ENCODE measurements around the gene OTUB1. TPM values are rescaled to one million over a fixed set of nuclear protein-coding genes. Genes with fewer than 3 reads are reported as not detected.
A peak's percentile ranks its signal among the peaks of the same experiment; 100 is the strongest.

OTUB1 gene
- total RNA-seq, 2 donors from 2014 or later: 87.7 to 95.1 TPM

GRCh38 chr11:63985812-63986155 lies 454 bp upstream of the OTUB1 start:
- Histone ChIP-seq H3K36me3 (ENCODE audit: control insufficient read depth, insufficient read depth, low read length) (peaks cover 25% of the 10 kb centered on the region), H3K9me3 (ENCODE audit: control insufficient read depth, low read length) (no peaks in the 10 kb centered on the region), H3K27ac (ENCODE audit: low read depth, low read length) (peak overlapping the region; percentile 96), H3K4me3 (ENCODE audit: low read length) (peak overlapping the region; percentile 89), H3K4me1 (ENCODE audit: control insufficient read depth, insufficient read depth, low read length) (peaks cover 3% of the 10 kb centered on the region), H3K9ac (ENCODE audit: extremely low read depth, low read length, poor library complexity, severe bottlenecking) (peak overlapping the region; percentile 79), H3K27me3 (ENCODE audit: control insufficient read depth, insufficient read depth, low read length, poor library complexity, severe bottlenecking) (no peaks in the 10 kb centered on the region)
- no peak for DNase-seq
- no peak for TF ChIP-seq CTCF (conservative IDR thresholded peaks at IDR 0.05)
- Mint-ChIP-seq H3K4me1 (peaks cover 18% of the 10 kb centered on the region), H3K36me3 (ENCODE audit: low read depth) (peaks cover 21% of the 10 kb centered on the region), H3K27ac (peak overlapping the region; percentile 97), H3K27me3 (ENCODE audit: insufficient read depth) (no peaks in the 10 kb centered on the region), H3K4me3 (peak overlapping the region; percentile 84), H3K9me3 (no peaks in the 10 kb centered on the region)
- WGBS, 2 experiments (ENCODE audit: insufficient coverage in 1 of 2, insufficient read length in 1 of 2): 43 to 52% methylated on average over 3 to 18 of the region's 18 CpGs

GRCh38 chr11:63986932-63987513 lies 785 bp downstream of the OTUB1 start:
- Mint-ChIP-seq H3K27ac (peak overlapping the region; percentile 66), H3K4me3 (peak overlapping the region; percentile 84), H3K36me3 (ENCODE audit: low read depth) (peaks cover 34% of the 10 kb centered on the region), H3K9me3 (no peaks in the 10 kb centered on the region), H3K4me1 (peaks cover 18% of the 10 kb centered on the region), H3K27me3 (ENCODE audit: insufficient read depth) (no peaks in the 10 kb centered on the region)
- H3K9me3 ChIP-seq (ENCODE audit: control insufficient read depth, low read length): no peaks in the 10 kb centered on the region
- peaks cover 3% of the 10 kb centered on the region for H3K4me1 ChIP-seq (ENCODE audit: control insufficient read depth, insufficient read depth, low read length)
- no peaks in the 10 kb centered on the region for H3K27me3 ChIP-seq (ENCODE audit: control insufficient read depth, insufficient read depth, low read length, poor library complexity, severe bottlenecking)
- peaks cover 36% of the 10 kb centered on the region for H3K36me3 ChIP-seq (ENCODE audit: control insufficient read depth, insufficient read depth, low read length)
- no peak for TF ChIP-seq CTCF (conservative IDR thresholded peaks at IDR 0.05)
- peak overlapping the region; percentile 79 for H3K9ac ChIP-seq (ENCODE audit: extremely low read depth, low read length, poor library complexity, severe bottlenecking)
- WGBS, 2 experiments (ENCODE audit: insufficient coverage in 1 of 2, insufficient read length in 1 of 2): 41 to 53% methylated on average over 16 to 25 of the region's 25 CpGs
- peak overlapping the region; percentile 96 for H3K27ac ChIP-seq (ENCODE audit: low read depth, low read length)
- H3K4me3 ChIP-seq (ENCODE audit: low read length): peak overlapping the region; percentile 89
- no peak for DNase-seq

- H3K9me3 Mint-ChIP-seq: no peaks in the 10 kb centered on the region
- no peak for TF ChIP-seq CTCF (conservative IDR thresholded peaks at IDR 0.05)
- Histone ChIP-seq H3K27me3 (ENCODE audit: control insufficient read depth, insufficient read depth, low read length, poor library complexity, severe bottlenecking) (no peaks in the 10 kb centered on the region), H3K4me1 (ENCODE audit: control insufficient read depth, insufficient read depth, low read length) (no peaks in the 10 kb centered on the region), H3K9me3 (ENCODE audit: control insufficient read depth, low read length) (no peaks in the 10 kb centered on the region), H3K36me3 (ENCODE audit: control insufficient read depth, insufficient read depth, low read length) (peaks cover 60% of the 10 kb centered on the region), H3K9ac (ENCODE audit: extremely low read depth, low read length, poor library complexity, severe bottlenecking) (no peak overlapping the region), H3K27ac (ENCODE audit: low read depth, low read length) (no peak overlapping the region), H3K4me3 (ENCODE audit: low read length) (no peak overlapping the region)
- no peak overlapping the region for H3K27ac Mint-ChIP-seq
- no peaks in the 10 kb centered on the region for H3K27me3 Mint-ChIP-seq (ENCODE audit: insufficient read depth)
- WGBS, 2 experiments (ENCODE audit: insufficient coverage in 1 of 2, insufficient read length in 1 of 2): 93 to 98% methylated on average over 8 to 10 of the region's 10 CpGs
- H3K4me1 Mint-ChIP-seq: peaks cover 10% of the 10 kb centered on the region
- DNase-seq: no peak
- H3K4me3 Mint-ChIP-seq: no peak overlapping the region
- H3K36me3 Mint-ChIP-seq (ENCODE audit: low read depth): peaks cover 63% of the 10 kb centered on the region
Observed at GRCh38 chr11:63991558-63991957, 5.3 kb downstream of the OTUB1 start.
